Stimulated activated CD4-positive, alpha-beta T cell treated with anti-CD3 and anti-CD28 coated beads, Interleukin-2, amount 100 ng/mL, for 48 hours (primary cell): Measurements from ENCODE around the gene KRT72.

Experiments used
- DNase-seq, 2 donors: peaks; one replicate each; pipeline ENCODE4 v3.0.0-alpha.2; 2020

The KRT72 gene

GRCh38 chr12:52539083-52539820 lies 62.0 kb downstream of the KRT72 start:
- DNase-seq = no peak

- no peak for DNase-seq
These were observed 64.2 kb downstream of the KRT72 start for GRCh38 chr12:52537101-52537500.
